Measurements from ENCODE around the gene ERBB2. TPM values are rescaled to one million over a fixed set of nuclear protein-coding genes. Genes with fewer than 3 reads are reported as not detected.

ERBB2 gene
- total and polyA plus RNA-seq, 2 of the 13 experiments (the other 11 are each of a cell fraction or from before 2014, with no cell fraction given) = 57.7 to 64.1 TPM

DNA sequence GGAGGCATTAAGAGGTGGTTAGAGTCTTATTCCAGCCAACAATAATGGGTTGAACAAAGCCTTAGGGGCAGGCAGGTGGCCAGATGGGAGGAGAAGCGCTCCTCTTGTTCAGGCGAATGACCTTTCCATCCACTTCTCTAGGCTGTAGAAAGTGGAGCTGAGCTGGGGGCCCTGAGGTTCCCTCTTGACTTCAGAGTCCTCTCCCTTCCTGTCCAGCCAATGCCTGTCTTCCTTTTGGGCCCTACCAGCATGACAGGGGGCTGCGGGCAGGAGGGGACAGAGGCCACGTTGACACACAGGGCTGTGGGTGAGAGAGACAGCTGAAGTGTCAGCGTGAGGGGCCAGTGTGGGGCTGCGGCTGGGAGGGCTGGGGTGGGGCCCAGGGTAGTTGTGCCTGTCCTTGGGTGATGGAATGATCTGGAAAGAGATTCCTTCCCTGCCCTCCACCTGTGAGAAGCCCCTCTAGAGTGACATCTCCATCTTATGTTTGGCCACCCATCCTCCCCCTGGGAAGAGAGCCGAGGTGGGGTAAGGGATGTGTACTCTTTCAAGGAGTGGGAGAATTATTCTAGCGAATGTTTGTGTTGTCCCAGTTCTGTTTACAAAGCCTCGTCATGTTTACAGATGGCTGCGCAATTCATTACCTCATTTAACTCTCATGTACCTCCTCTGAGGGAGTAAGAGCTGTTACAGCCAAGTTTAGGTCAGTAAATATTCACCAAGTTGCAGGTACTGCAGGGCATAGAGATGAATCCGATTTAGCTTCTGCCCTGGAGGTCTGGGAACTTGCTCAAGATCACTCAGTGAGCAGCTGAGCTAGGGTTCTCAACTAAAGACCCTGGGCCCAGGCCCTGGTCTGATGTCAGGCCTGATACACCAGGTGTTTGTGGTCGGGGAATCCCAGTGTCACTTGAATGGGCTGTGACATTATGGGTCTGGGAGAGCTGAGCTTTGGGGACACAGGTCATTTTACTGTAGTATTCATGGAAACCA, 3.3 kb downstream of the ERBB2 start (continued):
- TF ChIP-seq GTF3A (CRISPR knock-in tag; conservative IDR thresholded peaks at IDR 0.05) = 0 out of 2 replicates have a peak, but pooled peaks have one; percentile 49
- no peak; the same call in 1 of the 2 replicates for TF ChIP-seq MXD4 (CRISPR knock-in tag; IDR thresholded peaks at IDR 0.05)
- TF ChIP-seq, protein P1, sequence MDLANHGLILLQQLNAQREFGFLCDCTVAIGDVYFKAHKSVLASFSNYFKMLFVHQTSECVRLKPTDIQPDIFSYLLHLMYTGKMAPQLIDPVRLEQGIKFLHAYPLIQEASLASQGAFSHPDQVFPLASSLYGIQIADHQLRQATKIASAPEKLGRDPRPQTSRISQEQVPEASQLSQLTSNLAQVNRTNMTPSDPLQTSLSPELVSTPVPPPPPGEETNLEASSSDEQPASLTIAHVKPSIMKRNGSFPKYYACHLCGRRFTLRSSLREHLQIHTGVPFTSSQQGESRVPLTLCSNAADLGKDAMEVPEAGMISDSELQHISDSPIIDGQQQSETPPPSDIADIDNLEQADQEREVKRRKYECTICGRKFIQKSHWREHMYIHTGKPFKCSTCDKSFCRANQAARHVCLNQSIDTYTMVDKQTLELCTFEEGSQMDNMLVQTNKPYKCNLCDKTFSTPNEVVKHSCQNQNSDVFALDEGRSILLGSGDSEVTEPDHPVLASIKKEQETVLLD (CRISPR knock-in tag; IDR thresholded peaks at IDR 0.05; ENCODE audit: low read depth) = 0 out of 2 replicates have a peak, but pooled peaks have one; percentile 41
- TF ChIP-seq ZNF616 (CRISPR knock-in tag; IDR thresholded peaks at IDR 0.05; ENCODE audit: low read depth) = no peak
- no peak for TF ChIP-seq KLF11 (CRISPR knock-in tag; IDR thresholded peaks at IDR 0.05)
- peak; percentile 3; the same call in 1 of the 2 replicates for TF ChIP-seq NCOA2 (CRISPR knock-in tag; IDR thresholded peaks at IDR 0.05)
- 0 out of 2 replicates have a peak, but pooled peaks have one; percentile 24 for TF ChIP-seq NFKBIZ (CRISPR knock-in tag; IDR thresholded peaks at IDR 0.05)
- TF ChIP-seq ARNTL (CRISPR knock-in tag; IDR thresholded peaks at IDR 0.05) = peak; percentile 88
- peak; percentile 49; the same call in 1 of the 2 replicates for TF ChIP-seq POLR2AphosphoS5 (IDR thresholded peaks at IDR 0.05; ENCODE audit: low read depth, low read length)
- peak; percentile 85 for TF ChIP-seq IKZF4 (CRISPR knock-in tag; IDR thresholded peaks at IDR 0.05; ENCODE audit: borderline replicate concordance, low read depth, not compliant biosample characterization)
- TF ChIP-seq ZNF792 (CRISPR knock-in tag; IDR thresholded peaks at IDR 0.05) = no peak
- TF ChIP-seq ZNF660 (CRISPR knock-in tag; IDR thresholded peaks at IDR 0.05; ENCODE audit: borderline replicate concordance, low read depth) = no peak
- no peak for TF ChIP-seq ZNF564 (CRISPR knock-in tag; IDR thresholded peaks at IDR 0.05)
- TF ChIP-seq, protein P2, sequence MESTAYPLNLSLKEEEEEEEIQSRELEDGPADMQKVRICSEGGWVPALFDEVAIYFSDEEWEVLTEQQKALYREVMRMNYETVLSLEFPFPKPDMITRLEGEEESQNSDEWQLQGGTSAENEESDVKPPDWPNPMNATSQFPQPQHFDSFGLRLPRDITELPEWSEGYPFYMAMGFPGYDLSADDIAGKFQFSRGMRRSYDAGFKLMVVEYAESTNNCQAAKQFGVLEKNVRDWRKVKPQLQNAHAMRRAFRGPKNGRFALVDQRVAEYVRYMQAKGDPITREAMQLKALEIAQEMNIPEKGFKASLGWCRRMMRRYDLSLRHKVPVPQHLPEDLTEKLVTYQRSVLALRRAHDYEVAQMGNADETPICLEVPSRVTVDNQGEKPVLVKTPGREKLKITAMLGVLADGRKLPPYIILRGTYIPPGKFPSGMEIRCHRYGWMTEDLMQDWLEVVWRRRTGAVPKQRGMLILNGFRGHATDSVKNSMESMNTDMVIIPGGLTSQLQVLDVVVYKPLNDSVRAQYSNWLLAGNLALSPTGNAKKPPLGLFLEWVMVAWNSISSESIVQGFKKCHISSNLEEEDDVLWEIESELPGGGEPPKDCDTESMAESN (CRISPR knock-in tag; conservative IDR thresholded peaks at IDR 0.05) = peak; percentile 80; the same call in 1 of the 2 replicates
- 0 out of 2 replicates have a peak, but pooled peaks have one; percentile 9 for TF ChIP-seq DMAP1 (CRISPR knock-in tag; IDR thresholded peaks at IDR 0.05)
- no peak for TF ChIP-seq ZNF296 (CRISPR knock-in tag; conservative IDR thresholded peaks at IDR 0.05)
- TF ChIP-seq MYNN (CRISPR knock-in tag; IDR thresholded peaks at IDR 0.05; ENCODE audit: low read depth) = no peak
- TF ChIP-seq, protein P3, sequence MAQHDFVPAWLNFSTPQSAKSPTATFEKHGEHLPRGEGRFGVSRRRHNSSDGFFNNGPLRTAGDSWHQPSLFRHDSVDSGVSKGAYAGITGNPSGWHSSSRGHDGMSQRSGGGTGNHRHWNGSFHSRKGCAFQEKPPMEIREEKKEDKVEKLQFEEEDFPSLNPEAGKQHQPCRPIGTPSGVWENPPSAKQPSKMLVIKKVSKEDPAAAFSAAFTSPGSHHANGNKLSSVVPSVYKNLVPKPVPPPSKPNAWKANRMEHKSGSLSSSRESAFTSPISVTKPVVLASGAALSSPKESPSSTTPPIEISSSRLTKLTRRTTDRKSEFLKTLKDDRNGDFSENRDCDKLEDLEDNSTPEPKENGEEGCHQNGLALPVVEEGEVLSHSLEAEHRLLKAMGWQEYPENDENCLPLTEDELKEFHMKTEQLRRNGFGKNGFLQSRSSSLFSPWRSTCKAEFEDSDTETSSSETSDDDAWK (CRISPR knock-in tag; IDR thresholded peaks at IDR 0.05) = no peak
- TF ChIP-seq SMAD3 (CRISPR knock-in tag; IDR thresholded peaks at IDR 0.05) = peak; percentile 88
- TF ChIP-seq PHF8 (CRISPR knock-in tag; IDR thresholded peaks at IDR 0.05) = 0 out of 2 replicates have a peak, but pooled peaks have one; percentile 13
- TF ChIP-seq ZNF558 (CRISPR knock-in tag; IDR thresholded peaks at IDR 0.05; ENCODE audit: borderline replicate concordance) = no peak
- TF ChIP-seq KLF9 (CRISPR knock-in tag; IDR thresholded peaks at IDR 0.05; ENCODE audit: low read depth) = no peak
- TF ChIP-seq PRMT3 (CRISPR knock-in tag; IDR thresholded peaks at IDR 0.05; ENCODE audit: borderline replicate concordance, low read depth) = no peak; the same call in 1 of the 2 replicates
- 0 out of 2 replicates have a peak, but pooled peaks have one; percentile 47 for TF ChIP-seq ZBTB8A (CRISPR knock-in tag; IDR thresholded peaks at IDR 0.05; ENCODE audit: borderline replicate concordance, low read depth)
- TF ChIP-seq CBX5 (CRISPR knock-in tag; IDR thresholded peaks at IDR 0.05; ENCODE audit: borderline replicate concordance) = no peak
- TF ChIP-seq SRSF1 (optimal IDR thresholded peaks at IDR 0.05; ENCODE audit: low read depth, low read length) = no peak
- no peak for TF ChIP-seq RELA (CRISPR knock-in tag; IDR thresholded peaks at IDR 0.05)
